Activated naive CD8-positive, alpha-beta T cell treated with anti-CD3 and anti-CD28 coated beads, Interleukin-2, amount 50 U/mL, for 16 hours (primary cell): ENCODE results near the gene BTBD10.

ENCODE experiments used
- DNase-seq: peaks from one replicate; pipeline ENCODE4 v3.0.0-alpha.2; 2020; ENCODE audit warnings: low read depth, low spot score

Gene BTBD10

DNA sequence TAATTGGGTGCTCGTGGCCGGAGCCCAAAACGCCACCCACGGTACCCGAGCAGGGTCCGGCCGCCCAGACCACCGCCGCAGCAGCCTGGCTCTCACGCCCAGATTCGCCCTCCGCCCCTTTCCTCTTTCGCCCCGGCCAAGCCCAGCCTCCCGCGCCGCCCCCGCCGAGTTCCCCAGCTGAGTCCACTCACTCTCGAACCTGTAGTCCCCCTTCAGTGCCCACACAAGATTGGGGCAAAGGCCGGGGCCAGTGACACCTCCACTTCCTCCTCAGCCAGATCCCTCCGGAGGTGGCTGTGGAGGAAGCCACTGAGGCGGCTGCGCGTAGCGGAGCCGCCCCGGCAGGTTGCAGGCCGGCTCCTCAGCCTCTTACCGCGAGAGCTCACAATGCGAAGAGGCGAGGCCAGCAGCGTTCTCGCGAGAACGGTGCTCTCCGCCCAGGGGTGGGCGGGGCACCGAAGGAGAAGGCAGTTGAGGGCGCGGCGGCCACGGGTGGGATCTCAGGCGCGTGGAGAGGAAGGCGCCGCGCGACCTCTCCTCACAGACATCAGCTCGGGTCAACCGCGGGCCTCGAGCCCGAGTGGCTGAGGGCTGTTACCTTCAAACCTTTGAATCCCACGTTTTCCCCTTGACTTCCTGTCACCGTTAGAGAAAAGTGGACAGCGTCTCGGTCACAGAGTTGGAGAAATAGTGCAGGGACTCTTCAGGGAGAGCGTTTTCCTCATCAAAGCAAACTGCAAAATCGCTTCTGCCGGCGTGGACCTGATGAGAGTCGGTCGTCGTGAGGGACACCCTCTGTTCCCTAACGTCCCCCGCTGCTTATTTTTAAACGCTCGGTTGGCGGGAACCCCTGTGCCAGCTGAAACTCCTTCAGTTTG, at the start of gene BTBD10:
Gene BTBD10, minus strand, starts transcription at position 322 of the 878 bp plus-strand sequence. CDS start 18,098 bp downstream, outside the sequence.
- peak; percentile 79 for DNase-seq

- DNase-seq, result no peak
These were observed 40.4 kb upstream of the BTBD10 start for GRCh38 chr11:13503393-13503792.

GRCh38 chr11:13502492-13502891, 39.5 kb upstream of the BTBD10 start:
- no peak for DNase-seq

GRCh38 chr11:13495929-13496328, 32.9 kb upstream of the BTBD10 start, which contains the start of gene PTH:
TSS of gene PTH (minus strand) at chr11:13495997. CDS start at chr11:13492855, 3,142 bp downstream.
- no peak for DNase-seq

- no peak for DNase-seq
These were observed 31.0 kb upstream of the BTBD10 start for GRCh38 chr11:13494051-13494450.

DNA sequence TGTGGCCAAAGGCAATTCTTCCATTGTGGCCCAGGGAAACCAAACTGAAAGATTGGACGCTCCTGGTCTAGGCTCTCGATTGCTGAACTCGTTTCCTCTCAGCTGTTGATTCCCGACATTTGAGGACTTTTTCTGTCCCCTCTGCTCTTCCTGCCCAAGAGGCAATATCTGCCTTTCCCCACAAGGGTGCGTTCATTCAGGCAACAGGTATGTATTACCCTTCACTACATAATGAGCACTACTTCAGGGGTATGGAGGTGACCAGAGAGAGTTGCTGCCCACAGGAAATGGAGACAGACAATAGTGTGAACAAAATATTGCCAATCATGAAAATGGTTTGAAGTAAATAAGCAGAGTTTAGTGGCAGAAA, 24.6 kb upstream of the BTBD10 start:
- no peak for DNase-seq

- no peak for DNase-seq
These were observed 24.1 kb upstream of the BTBD10 start for GRCh38 chr11:13486926-13487660.

GRCh38 chr11:13480198-13480597, 17.2 kb upstream of the BTBD10 start:
- no peak for DNase-seq

DNA sequence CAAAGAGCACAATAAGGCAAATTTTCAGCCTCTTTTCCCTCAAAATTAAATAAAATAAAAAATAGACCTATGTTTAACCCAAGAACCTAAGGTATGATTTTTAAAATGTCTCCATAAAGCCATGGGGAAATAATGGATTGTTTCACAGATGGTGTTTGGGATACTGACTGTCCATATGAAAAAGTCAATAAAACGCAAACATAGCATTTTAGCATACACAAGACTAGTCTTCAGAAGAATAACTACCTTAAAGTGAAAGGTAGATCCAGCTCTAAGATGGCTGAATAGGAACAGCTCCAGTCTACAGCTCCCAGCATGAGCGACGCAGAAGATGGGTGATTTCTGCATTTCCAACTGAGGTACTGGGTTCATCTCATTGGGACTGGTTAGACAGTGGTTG, 16.7 kb upstream of the BTBD10 start:
- DNase-seq, result no peak

GRCh38 chr11:13475091-13475490, 12.1 kb upstream of the BTBD10 start:
- DNase-seq, result no peak

DNA sequence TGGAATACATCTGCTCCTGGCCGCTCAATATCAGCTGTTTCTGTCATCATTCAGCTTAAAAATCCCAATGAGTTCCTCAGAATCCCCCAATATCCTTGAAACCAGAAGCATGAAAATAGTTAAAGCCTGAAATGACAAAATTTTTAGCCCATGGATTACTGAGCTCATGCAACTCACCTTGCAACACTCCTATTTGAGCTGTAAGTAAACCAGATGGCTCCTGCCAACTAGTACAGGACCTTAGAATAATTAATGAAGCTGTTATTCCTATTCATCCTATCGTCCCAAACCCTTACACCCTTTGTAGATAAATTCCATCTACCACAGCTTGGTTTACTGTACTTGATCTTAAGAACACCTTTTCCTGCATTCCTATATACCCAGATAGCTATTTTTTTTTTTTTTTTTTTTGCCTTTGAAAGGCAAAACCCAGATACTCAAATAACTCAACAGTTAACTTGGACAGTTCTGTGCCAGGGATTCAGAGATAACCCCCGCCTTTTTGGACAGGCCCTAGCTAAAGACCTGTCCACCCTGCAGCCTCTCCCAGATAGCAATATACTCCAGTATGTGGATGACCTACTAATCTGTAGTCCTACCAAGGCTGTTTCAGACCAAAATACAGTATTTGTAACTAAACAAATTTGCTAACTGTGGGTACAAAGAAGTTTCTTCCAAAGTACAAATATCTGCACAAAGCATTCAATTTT, 10.1 kb upstream of the BTBD10 start:
- no peak for DNase-seq

DNA sequence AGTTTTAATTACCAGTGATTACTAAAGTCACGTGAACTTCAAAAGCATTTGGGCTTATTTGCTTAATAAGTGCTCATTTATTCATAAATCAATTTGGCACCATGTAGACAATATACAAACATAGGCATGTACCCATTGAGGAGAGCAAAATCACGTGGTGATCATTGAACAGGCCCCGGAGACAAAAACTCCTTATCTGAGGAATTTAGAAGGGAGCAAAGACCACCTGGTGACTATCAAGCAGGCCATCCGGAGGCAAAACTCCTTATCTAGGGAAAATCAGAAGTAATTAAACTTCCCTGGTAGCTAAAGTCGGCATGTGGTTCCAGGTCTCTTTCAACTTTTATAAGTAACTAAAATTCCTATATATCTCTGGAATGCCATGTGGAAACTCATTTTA, 5.7 kb upstream of the BTBD10 start:
- DNase-seq, result no peak

DNA sequence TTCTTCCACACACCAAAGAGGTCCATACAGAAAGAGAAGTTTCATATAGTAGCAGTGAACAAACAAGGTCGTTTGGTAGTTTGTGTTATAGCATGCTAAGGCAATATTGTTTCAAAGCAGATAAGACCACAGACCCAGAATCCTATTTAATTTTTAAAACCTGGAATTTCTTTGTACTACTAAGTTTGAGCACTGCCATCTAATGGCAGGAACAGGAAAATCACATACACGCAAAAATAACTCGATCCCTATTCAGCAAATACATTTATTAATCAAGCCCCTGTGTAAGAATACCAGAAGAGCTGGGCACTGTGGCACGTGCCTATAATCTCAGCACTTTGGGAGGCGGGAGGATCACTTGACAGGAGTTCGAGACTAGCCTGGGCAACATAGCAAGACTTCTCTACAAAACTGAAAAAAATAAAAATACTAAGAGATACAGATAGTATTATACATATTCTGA, 2.9 kb upstream of the BTBD10 start:
- no peak for DNase-seq

GRCh38 chr11:13463779-13464290, 813 bp upstream of the BTBD10 start:
- no peak for DNase-seq

GRCh38 chr11:13462311-13462900, 616 bp downstream of the BTBD10 start:
- DNase-seq, result no peak

- no peak for DNase-seq
These were observed 1.7 kb downstream of the BTBD10 start for GRCh38 chr11:13461291-13461690.

DNA sequence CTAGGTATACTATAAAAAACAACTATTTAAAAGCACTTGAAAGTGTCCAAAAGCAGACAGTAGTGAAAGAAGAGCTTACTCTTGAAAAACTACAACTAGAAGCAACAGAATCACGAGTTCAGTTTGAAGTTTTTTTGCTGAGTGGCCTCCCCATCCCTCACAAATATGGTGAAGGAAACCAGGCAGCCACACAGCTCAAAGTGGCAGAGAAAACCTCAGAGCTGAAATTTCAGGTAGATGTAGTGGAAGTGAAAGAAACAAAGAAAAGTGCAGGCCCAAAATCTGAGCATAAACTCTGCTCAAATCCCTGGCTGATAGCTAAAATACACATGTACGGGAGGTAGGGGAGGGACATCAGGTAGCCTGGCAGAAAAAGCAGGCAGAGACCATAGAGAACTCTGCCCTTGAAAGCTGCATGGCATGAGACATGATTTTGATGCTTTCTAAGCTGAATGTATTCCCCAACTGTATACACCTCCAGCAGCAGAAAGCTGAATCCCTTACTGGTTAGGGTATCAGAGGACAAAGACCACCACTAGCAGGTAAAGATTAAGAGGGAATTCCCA, 12.1 kb downstream of the BTBD10 start:
- no peak for DNase-seq

DNA sequence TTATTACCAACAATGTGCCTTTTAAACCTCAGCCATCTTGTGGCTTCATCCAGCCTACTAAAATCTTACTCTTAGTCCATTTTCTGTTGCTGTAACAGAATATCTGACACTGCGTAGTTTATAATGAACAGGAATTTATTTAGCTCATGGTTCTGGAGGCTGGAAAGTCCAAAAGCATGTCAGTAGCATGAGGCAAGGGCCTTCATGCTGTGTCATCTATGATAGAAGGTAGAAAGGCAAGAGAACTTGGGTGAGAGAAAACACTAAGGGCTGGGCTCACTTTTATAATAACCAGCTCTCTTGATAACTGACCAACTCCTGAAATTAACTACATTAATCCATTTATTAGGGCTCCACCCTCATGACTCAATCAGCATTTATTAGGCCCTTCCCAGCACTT, 13.5 kb downstream of the BTBD10 start:
- DNase-seq, result no peak

GRCh38 chr11:13448876-13449275, 14.1 kb downstream of the BTBD10 start:
- DNase-seq, result no peak

DNA sequence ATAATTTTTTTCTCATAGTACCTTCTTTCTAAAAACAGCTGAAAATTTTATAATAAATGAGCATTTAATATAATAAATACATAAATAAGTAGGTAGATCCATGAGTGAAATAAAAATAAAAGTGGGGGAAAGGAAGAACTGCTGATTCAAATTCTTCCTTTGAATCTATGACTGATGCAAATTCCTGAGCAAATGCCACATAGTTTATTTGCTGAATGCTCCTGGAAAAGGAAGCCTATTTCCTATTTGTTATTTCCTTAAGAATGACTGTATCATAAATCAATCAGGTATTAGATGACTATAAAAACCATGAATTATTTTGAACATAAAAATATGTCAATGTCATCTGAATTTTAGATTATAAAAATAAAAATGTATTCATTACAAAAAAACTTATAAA, 16.6 kb downstream of the BTBD10 start:
- DNase-seq, result no peak

GRCh38 chr11:13445588-13445987, 17.4 kb downstream of the BTBD10 start:
- DNase-seq, result no peak
